Measurements from ENCODE around the gene TBC1D1.
"Not testable (repeated sequence)": the region's sequence is repeated elsewhere in the genome, so short reads cannot be mapped to it uniquely, and the experiment has no call there.

The TBC1D1 gene

GRCh38 chr4:37964734-37965457 is 74.0 kb downstream of the TBC1D1 start:
- DNase-seq (ENCODE audit: low read depth in 2 of 2) = no peak

GRCh38 chr4:37966044-37966443 is 75.2 kb downstream of the TBC1D1 start:
- DNase-seq (ENCODE audit: low read depth in 2 of 2) = no peak

GRCh38 chr4:37967736-37968135 is 76.9 kb downstream of the TBC1D1 start:
- DNase-seq (ENCODE audit: low read depth in 2 of 2) = no peak

GRCh38 chr4:37968747-37969146 is 77.9 kb downstream of the TBC1D1 start:
- no peak for DNase-seq (ENCODE audit: low read depth in 2 of 2)

GRCh38 chr4:37970702-37971101 is 79.8 kb downstream of the TBC1D1 start:
- DNase-seq (ENCODE audit: low read depth in 2 of 2) = peak in 1 of 2 donors; percentile 44

GRCh38 chr4:37971202-37971601 is 80.3 kb downstream of the TBC1D1 start:
- no peak for DNase-seq (ENCODE audit: low read depth in 2 of 2)

- DNase-seq (ENCODE audit: low read depth in 2 of 2) = no peak
Measured at GRCh38 chr4:37973441-37973840, 82.6 kb downstream of the TBC1D1 start.

- DNase-seq (ENCODE audit: low read depth in 2 of 2) = not testable (repeated sequence)
Measured at GRCh38 chr4:37975321-37975822, 84.5 kb downstream of the TBC1D1 start.

GRCh38 chr4:37976507-37976906 is 85.6 kb downstream of the TBC1D1 start:
- no peak for DNase-seq (ENCODE audit: low read depth in 2 of 2)

- peak; percentile 53 to 64 for DNase-seq (ENCODE audit: low read depth in 2 of 2)
Measured at GRCh38 chr4:37976991-37977470, 86.1 kb downstream of the TBC1D1 start.

GRCh38 chr4:37977471-37978247 is 86.8 kb downstream of the TBC1D1 start:
- DNase-seq (ENCODE audit: low read depth in 2 of 2) = peak; percentile 49 to 54

- no peak for DNase-seq (ENCODE audit: low read depth in 2 of 2)
Measured at GRCh38 chr4:37978248-37978924, 87.5 kb downstream of the TBC1D1 start.

GRCh38 chr4:37980246-37980645 is 89.4 kb downstream of the TBC1D1 start:
- DNase-seq (ENCODE audit: low read depth in 2 of 2) = no peak

GRCh38 chr4:37981425-37981824 is 90.5 kb downstream of the TBC1D1 start:
- DNase-seq (ENCODE audit: low read depth in 2 of 2) = no peak

GRCh38 chr4:37981844-37982720 is 91.2 kb downstream of the TBC1D1 start:
- no peak for DNase-seq (ENCODE audit: low read depth in 2 of 2)

- DNase-seq (ENCODE audit: low read depth in 2 of 2) = no peak
Measured at GRCh38 chr4:37982736-37983135, 91.9 kb downstream of the TBC1D1 start.

- no peak for DNase-seq (ENCODE audit: low read depth in 2 of 2)
Measured at GRCh38 chr4:37983951-37984350, 93.1 kb downstream of the TBC1D1 start.

- no peak for DNase-seq (ENCODE audit: low read depth in 2 of 2)
Measured at GRCh38 chr4:37985730-37986275, 94.9 kb downstream of the TBC1D1 start.

GRCh38 chr4:37988670-37989069 is 97.8 kb downstream of the TBC1D1 start:
- no peak for DNase-seq (ENCODE audit: low read depth in 2 of 2)

GRCh38 chr4:37989398-37990260 is 98.7 kb downstream of the TBC1D1 start:
- DNase-seq (ENCODE audit: low read depth in 2 of 2) = no peak
